H1 (cell line): ENCODE results near the gene DLK2. TPM values are rescaled to one million over a fixed set of nuclear protein-coding genes. Genes with fewer than 3 reads are reported as not detected.
A peak's percentile ranks its signal among the peaks of the same experiment; 100 is the strongest.

ENCODE experiments used
- CTCF ChIA-PET: fragments of 300-600 bp; sonication (Branson Sonifier 250); formaldehyde crosslinking; loops from one replicate; lab custom pipeline; 2021; ENCODE audit not compliant: partially characterized antibody; lab: Charles Lee
- POLR2A ChIA-PET: fragments of 300-600 bp; sonication (Branson Sonifier 250); formaldehyde crosslinking; loops from one replicate; lab custom pipeline; 2021; ENCODE audit warnings: inconsistent platforms; ENCODE audit not compliant: partially characterized antibody; lab: Charles Lee
- DNase-seq, 2 experiments: peaks; one replicate each; pipeline versions ENCODE4 v3.0.0 to v3.0.0-alpha.2; 2010 to 2022; ENCODE audit warnings: low spot score in 2 of 2, low read depth in 1 of 2, mixed read lengths in 1 of 2
- FAIRE-seq: peaks from 2 replicates; lab custom pipeline; 2011; peaks lifted over from hg19 to GRCh38; lab: Jason Lieb, UNC
- H2AFZ ChIP-seq: 2 replicates; pipeline ENCODE4 v1.8.1; 2012; ENCODE audit warnings: low read length, inconsistent platforms
- H2AK5ac ChIP-seq: 2 replicates; pipeline ENCODE4 v1.6.1; 2013; ENCODE audit warnings: low read depth, low read length
- H2BK120ac ChIP-seq: replicated peaks from 2 replicates; pipeline ENCODE3; 2013; ENCODE audit warnings: low read depth, low read length, inconsistent platforms
- H2BK12ac ChIP-seq: 2 replicates; pipeline ENCODE4 v1.6.1; 2013; ENCODE audit warnings: low read depth, low read length
- H2BK15ac ChIP-seq: 2 replicates; pipeline ENCODE4 v1.6.1; 2013; ENCODE audit warnings: low read length
- H2BK20ac ChIP-seq: 2 replicates; pipeline ENCODE4 v1.6.1; 2013; ENCODE audit warnings: low read length
- H2BK5ac ChIP-seq: 2 replicates; pipeline ENCODE4 v1.6.1; 2013; ENCODE audit warnings: low read depth, low read length
- H3K14ac ChIP-seq: 2 replicates; pipeline ENCODE4 v1.6.1; 2013; ENCODE audit warnings: inconsistent platforms; ENCODE audit not compliant: insufficient read length
- H3K18ac ChIP-seq: 2 replicates; pipeline ENCODE4 v1.6.1; 2013; ENCODE audit warnings: low read length; ENCODE audit errors: extremely low read depth
- H3K23ac ChIP-seq: 2 replicates; pipeline ENCODE4 v1.6.1; 2013; ENCODE audit warnings: inconsistent platforms; ENCODE audit not compliant: insufficient read length
- H3K23me2 ChIP-seq: 2 replicates; pipeline ENCODE4 v1.6.1; 2013; ENCODE audit warnings: low read depth, low read length
- H3K27ac ChIP-seq: 2 replicates; pipeline ENCODE4 v1.6.1; 2011; ENCODE audit warnings: low read depth, low read length, inconsistent platforms
- H3K27me3 ChIP-seq, 4 experiments: replicated peaks in 1 of 4; 1 replicate in 1 of 4; 2 replicates in 3 of 4; pipeline versions ENCODE4 v1.6.1 to v1.8.1; 2011 to 2013; ENCODE audit warnings: low read length in 3 of 4, mild to moderate bottlenecking in 3 of 4, inconsistent platforms in 2 of 4, mixed read lengths in 2 of 4, moderate library complexity in 1 of 4; ENCODE audit not compliant: control insufficient read depth in 3 of 4, insufficient read depth in 3 of 4; ENCODE audit errors: extremely low read depth in 1 of 4
- H3K36me3 ChIP-seq, 4 experiments: 2 replicates each; pipeline versions ENCODE4 v1.6.1 to v1.8.1; 2011 to 2013; ENCODE audit warnings: mild to moderate bottlenecking in 4 of 4, low read length in 3 of 4, moderate library complexity in 2 of 4, control low read depth in 1 of 4, inconsistent platforms in 1 of 4; ENCODE audit not compliant: insufficient read depth in 4 of 4, control insufficient read depth in 2 of 4
- H3K4ac ChIP-seq: replicated peaks from 2 replicates; pipeline ENCODE3; 2013; ENCODE audit warnings: low read length, low read depth, mixed read lengths, inconsistent platforms; ENCODE audit not compliant: insufficient read length
- H3K4me1 ChIP-seq, 4 experiments: replicated peaks in 1 of 4; 1 replicate in 1 of 4; 2 replicates in 3 of 4; pipeline versions ENCODE4 v1.6.1 to v1.8.1; 2011 to 2013; ENCODE audit warnings: low read length in 3 of 4, inconsistent platforms in 2 of 4, mixed read lengths in 1 of 4; ENCODE audit not compliant: insufficient read depth in 4 of 4, control insufficient read depth in 3 of 4
- H3K4me2 ChIP-seq, 2 experiments: 2 replicates each; pipeline versions ENCODE4 v1.6.1 to v1.8.1; 2011 to 2013; ENCODE audit warnings: low read depth in 2 of 2, low read length in 2 of 2, control low read depth in 1 of 2, inconsistent platforms in 1 of 2, mild to moderate bottlenecking in 1 of 2; ENCODE audit not compliant: insufficient read depth in 1 of 2
- H3K4me3 ChIP-seq, 4 experiments: fragments of 200-600, 300-600 bp in 1 of 4; sonication (generic), shearing (Covaris generic), sonication (Bioruptor Twin) in 1 of 4; 2 replicates each; pipeline versions ENCODE4 v1.5.1 to v1.8.1; 2011 to 2016; ENCODE audit warnings: low read length in 4 of 4, low read depth in 3 of 4, control low read depth in 2 of 4, inconsistent platforms in 2 of 4, mild to moderate bottlenecking in 2 of 4, mixed read lengths in 1 of 4, moderate library complexity in 1 of 4; ENCODE audit not compliant: insufficient read depth in 2 of 4; ENCODE audit errors: extremely low read depth in 1 of 4
- H3K56ac ChIP-seq: replicated peaks from 2 replicates; pipeline ENCODE3; 2013; ENCODE audit warnings: low read depth, mild to moderate bottlenecking, mixed read lengths, low read length, inconsistent platforms; ENCODE audit not compliant: insufficient read length
- H3K79me1 ChIP-seq: 2 replicates; pipeline ENCODE4 v1.6.1; 2013; ENCODE audit warnings: low read depth, low read length, control low read depth
- H3K79me2 ChIP-seq, 2 experiments: 2 replicates each; pipeline versions ENCODE4 v1.6.1 to v1.8.1; 2012 to 2013; ENCODE audit warnings: low read length in 2 of 2, mild to moderate bottlenecking in 2 of 2, inconsistent platforms in 1 of 2; ENCODE audit not compliant: insufficient read depth in 2 of 2, control insufficient read depth in 1 of 2
- H3K9ac ChIP-seq, 4 experiments: replicated peaks in 1 of 4; 1 replicate in 1 of 4; 2 replicates in 3 of 4; pipeline versions ENCODE4 v1.6.1 to v1.8.1; 2011 to 2013; ENCODE audit warnings: low read depth in 3 of 4, low read length in 3 of 4, control low read depth in 2 of 4, mild to moderate bottlenecking in 2 of 4, moderate library complexity in 2 of 4, inconsistent platforms in 1 of 4; ENCODE audit errors: extremely low read depth in 1 of 4
- H3K9me3 ChIP-seq, 2 experiments: 2 replicates each; pipeline versions ENCODE4 v1.6.1 to v1.8.1; 2012 to 2013; ENCODE audit warnings: mild to moderate bottlenecking in 2 of 2, moderate library complexity in 2 of 2, control low read depth in 1 of 2, inconsistent platforms in 1 of 2, low read depth in 1 of 2, low read length in 1 of 2, mixed read lengths in 1 of 2; ENCODE audit not compliant: insufficient read depth in 2 of 2
- H4K20me1 ChIP-seq, 2 experiments: replicated peaks in 1 of 2; 2 replicates each; pipeline versions ENCODE3 to v1.8.1; 2011 to 2013; ENCODE audit warnings: inconsistent platforms in 2 of 2, low read length in 2 of 2, mild to moderate bottlenecking in 1 of 2; ENCODE audit not compliant: insufficient read depth in 2 of 2, control insufficient read depth in 1 of 2
- H4K5ac ChIP-seq: 2 replicates; pipeline ENCODE4 v1.6.1; 2013; ENCODE audit warnings: low read length, low read depth, mixed read lengths, inconsistent platforms; ENCODE audit not compliant: insufficient read length
- H4K8ac ChIP-seq: 2 replicates; pipeline ENCODE4 v1.8.0; 2013; ENCODE audit warnings: mild to moderate bottlenecking, moderate library complexity, low read length, inconsistent platforms; ENCODE audit not compliant: insufficient read depth; ENCODE audit errors: extremely low read depth
- H4K91ac ChIP-seq: replicated peaks from 2 replicates; pipeline ENCODE3; 2013; ENCODE audit warnings: low read length, mixed read lengths, inconsistent platforms; ENCODE audit not compliant: insufficient read length
- JUN ChIP-seq: IDR thresholded peaks from 2 replicates; pipeline ENCODE4 v1.6.1; 2011; ENCODE audit warnings: low read depth, mild to moderate bottlenecking, improper control_type of control experiment, low read length
- KDM1A ChIP-seq: fragments of 200-600, 300-600 bp; sonication (generic); IDR thresholded peaks from 2 replicates; pipeline ENCODE4 v1.7.1; 2016; ENCODE audit warnings: mild to moderate bottlenecking, low read length, borderline replicate concordance
- WGBS, 2 experiments: shearing (Covaris generic) in 1 of 2; methylation state at CpG; one replicate each; pipeline versions ENCODE4 v1.1.6 to v1.1.7; 2013 to 2015; ENCODE audit warnings: low lambda C conversion rate in 2 of 2, mixed read lengths in 2 of 2, inconsistent platforms in 1 of 2, low coverage in 1 of 2, missing lambda C conversion rate in 1 of 2; ENCODE audit not compliant: insufficient replicate concordance in 2 of 2, insufficient coverage in 1 of 2, insufficient read length in 1 of 2; ENCODE audit errors: extremely low coverage in 1 of 2, missing lambda C conversion rate in 1 of 2; 5-methylcytosine and 5-hydroxymethylcytosine counted together
- polyA plus RNA-seq, 7 experiments: library from polyadenylated mRNA; depleted of rRNA in 3 of 7; stranded (reverse) in 5 of 7; unstranded in 2 of 7; fragments of >200 nt in 5 of 7; fragments of 200-250 nt in 2 of 7; gene quantifications; 1 replicate in 5 of 7; 2 replicates in 1 of 7; 4 replicates in 1 of 7; pipeline versions ENCODE4 v1.2.1 to v1.2.3, GENCODE V29; 2011 to 2013; ENCODE audit warnings: missing spikeins in 2 of 7, mixed read lengths in 2 of 7
- total RNA-seq: library from RNA; stranded (reverse); fragmentation: NEBNext Ultra II Directional; extraction: Animal tissue kit (Norgen Biotek cat#: 25700); gene quantifications from 2 replicates; pipeline ENCODE4 v1.2.1, GENCODE V29; 2021

DLK2 gene
- total and polyA plus RNA-seq, 2 of the 8 experiments (the other 6 are each of a cell fraction or from before 2014, with no cell fraction given) = 0.37 to 0.80 TPM

DNA sequence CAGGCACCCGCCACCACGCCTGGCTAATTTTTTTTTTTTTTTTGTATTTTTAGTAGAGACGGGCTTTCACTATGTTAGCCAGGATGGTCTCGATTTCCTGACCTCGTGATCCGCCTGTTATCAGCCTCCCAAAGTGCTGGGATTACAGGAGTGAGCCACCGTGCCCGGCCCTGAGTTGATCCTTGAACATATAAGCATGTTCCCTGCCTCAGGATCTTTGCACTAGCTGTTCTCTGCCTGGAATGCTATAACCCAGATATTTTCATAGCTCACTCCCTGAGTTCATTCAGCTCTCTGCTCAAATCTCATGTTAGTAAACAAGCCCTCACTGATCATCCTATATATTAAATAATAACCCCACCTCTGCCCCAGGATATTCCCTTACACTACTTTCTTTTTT lies 9.0 kb upstream of the DLK2 start:
- H3K23me2 ChIP-seq = peaks cover 3% of the 10 kb centered on the region; the same call in 1 of the 2 replicates
- no peaks in the 10 kb centered on the region; a peak in 2 of 7 replicates for H3K27me3 ChIP-seq
- H2AK5ac ChIP-seq = no peak overlapping the region
- 88% methylated on average over 4 of the region's 8 CpGs; no CpG with 5 or more reads in 1 of the 2 experiments for WGBS, 2 experiments
- peaks cover 0 to 5% (median 4%) of the 10 kb centered on the region in 4 experiments; a peak in 4 of 7 replicates for H3K4me1 ChIP-seq
- no peak overlapping the region for H3K27ac ChIP-seq
- 0 out of 2 replicates have a peak, but pooled peaks have one; percentile 18 for TF ChIP-seq KDM1A
- TF ChIP-seq JUN = no peak
- POLR2A ChIA-PET = interaction anchor here (0.7 to 1.4 kb wide), 3 partner anchors 13 to 66 kb away, joined by 3 to 5 read pairs (median 3); partner anchors contain the start of gene TJAP1
- H3K4me3 ChIP-seq = no peak overlapping the region
- no peak overlapping the region for H3K9ac ChIP-seq
- no peak overlapping the region for H4K91ac ChIP-seq
- no peaks in the 10 kb centered on the region for H3K79me2 ChIP-seq
- H2BK12ac ChIP-seq = no peak overlapping the region
- no peak overlapping the region for H3K4me2 ChIP-seq
- H3K23ac ChIP-seq = no peak overlapping the region
- H4K8ac ChIP-seq = no peak overlapping the region
- no peak overlapping the region for H3K18ac ChIP-seq
- no peak overlapping the region for H3K56ac ChIP-seq
- no peak overlapping the region for H3K14ac ChIP-seq
- H4K20me1 ChIP-seq = no peaks in the 10 kb centered on the region
- H3K36me3 ChIP-seq = no peaks in the 10 kb centered on the region
- H3K79me1 ChIP-seq = no peaks in the 10 kb centered on the region
- no peak overlapping the region for H3K4ac ChIP-seq
- H2BK5ac ChIP-seq = no peak overlapping the region
- H2BK20ac ChIP-seq = no peak overlapping the region
- FAIRE-seq = no peak
- H4K5ac ChIP-seq = no peak overlapping the region
- H3K9me3 ChIP-seq = no peaks in the 10 kb centered on the region
- H2BK15ac ChIP-seq = no peak overlapping the region
- DNase-seq = no peak
- CTCF ChIA-PET = interaction anchor here (0.8 to 21.2 kb wide), 3 partner anchors 10 to 30 kb away, joined by 4 to 495 read pairs (median 5); partner anchors contain the start of gene LRRC73
- no peak overlapping the region for H2BK120ac ChIP-seq
- no peak overlapping the region for H2AFZ ChIP-seq
